ENCODE data around the gene SLC30A10.

DNA sequence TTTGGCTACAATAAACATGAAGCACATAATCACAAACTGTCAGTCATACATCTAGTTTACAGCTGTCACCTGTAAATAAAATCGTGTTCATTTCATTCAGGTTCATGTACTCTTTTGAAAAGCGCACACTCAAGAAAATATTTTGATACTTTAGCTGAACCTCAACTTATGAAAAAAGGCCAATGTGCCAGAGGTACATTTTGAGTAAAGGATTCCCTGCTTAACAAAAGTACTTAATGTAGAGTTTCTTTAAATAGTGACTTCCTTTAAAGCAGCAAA lies 37.7 kb upstream of the SLC30A10 start:
- TF ChIP-seq CTCF (IDR thresholded peaks at IDR 0.05; ENCODE audit: low read depth, low read length) (no peak), EZH2phosphoT487 (IDR thresholded peaks at IDR 0.05; ENCODE audit: low read depth) (no peak)

All from OCI-LY3 (cell line).